Pancreas (tissue), 10 donors: ENCODE measurements around the gene RAVER2. TPM values are rescaled to one million over a fixed set of nuclear protein-coding genes. Genes with fewer than 3 reads are reported as not detected.
"Not testable (repeated sequence)": the region's sequence is repeated elsewhere in the genome, so short reads cannot be mapped to it uniquely, and the experiment has no call there.

Source experiments
- ATAC-seq, 4 donors: fragments of 200-7000 bp; cut with Tn5 transposase; one replicate each; pipeline versions ENCODE4 v1.8.0 to v1.9.1; 2020; ENCODE audit warnings: mild to moderate bottlenecking in 4 of 4, moderate library complexity in 4 of 4
- DNase-seq, 6 donors: peaks; one replicate each; pipeline ENCODE4 v3.0.0-alpha.2; 2020
- FAIRE-seq: peaks from 2 replicates; lab custom pipeline; 2012; peaks lifted over from hg19 to GRCh38; lab: Jason Lieb, UNC
- H3K27ac ChIP-seq, 4 donors: fragments of 200-600 bp; sonication (generic); 1 replicate in 3 of 4; 2 replicates in 1 of 4; pipeline versions ENCODE4 v1.5.0 to v1.8.0; 2020
- H3K27me3 ChIP-seq, 4 donors: fragments of 200-600 bp; one replicate each; pipeline ENCODE4 v1.8.0; 2021
- H3K36me3 ChIP-seq, 3 donors: fragments of 200-600 bp; sonication (generic) in 1 of 3; one replicate each; pipeline versions ENCODE4 v1.5.0 to v1.8.0; 2020 to 2021
- H3K4me1 ChIP-seq, 3 donors: fragments of 200-600 bp; one replicate each; pipeline ENCODE4 v1.8.0; 2021
- H3K4me3 ChIP-seq, 4 donors: fragments of 200-600 bp; sonication (generic) in 2 of 4; one replicate each; pipeline versions ENCODE4 v1.5.0 to v1.8.0; 2020 to 2021
- H3K9me3 ChIP-seq, 4 donors: fragments of 200-600 bp; one replicate each; pipeline ENCODE4 v1.8.0; 2021
- WGBS, 2 donors: extraction: QIAGEN DNeasy Blood & Tissue Kit; methylation state at CpG; one replicate each; pipeline ENCODE4 v1.1.7; 2013; 5-methylcytosine and 5-hydroxymethylcytosine counted together
- intact Hi-C, 3 donors: fragments of 100-400 bp; cut with DNase I; formaldehyde crosslinking; loops; one replicate each; pipeline versions ENCODE4 v1.11.1 to v1.14.2; 2022
- polyA plus RNA-seq, 2 donors: library from polyadenylated mRNA; stranded (reverse); fragments of 200-250 nt; gene quantifications; one replicate each; pipeline ENCODE4 v1.2.3, GENCODE V29; 2013
- total RNA-seq, 6 donors: library from RNA; stranded (reverse); fragmentation: NEBNext Ultra II Directional in 4 of 6; extraction: Animal tissue kit (Norgen Biotek cat#: 25700) in 4 of 6; gene quantifications; one replicate each; pipeline versions ENCODE4 v1.2.1 to v1.2.4, GENCODE V29; 2021 to 2023
- TF ChIP-seq, protein P1 (sequence below), 4 donors: fragments of 200-600 bp; sonication (generic) in 3 of 4; IDR thresholded peaks; one replicate each; pipeline versions ENCODE4 v1.5.0 to v1.8.0; 2021; ENCODE audit warnings: antibody characterized with exemption in 4 of 4
- donor health status: healthy with polysubstance abuse.
- donor health status: DM: no; HTN: no; CAD: no; lungs with moderate emphysema.
- donor health status: DM: no; HTN: no; CAD: no.
- donor health status: control.
- donor health status: control.
- donor health status: Bipolar disorder and iron deficiency.
- donor health status: DM: yes; HTN: yes; CAD: no.
- donor health status: DM: no; HTN: no; CAD: no.
- donor health status: DM: no; HTN: no; CAD: no.
- donor health status: DM: yes; HTN: yes; CAD: no.

RAVER2 gene
- total and polyA plus RNA-seq, 8 donors: 3.3 to 8.7 (median 5.0) TPM

DNA sequence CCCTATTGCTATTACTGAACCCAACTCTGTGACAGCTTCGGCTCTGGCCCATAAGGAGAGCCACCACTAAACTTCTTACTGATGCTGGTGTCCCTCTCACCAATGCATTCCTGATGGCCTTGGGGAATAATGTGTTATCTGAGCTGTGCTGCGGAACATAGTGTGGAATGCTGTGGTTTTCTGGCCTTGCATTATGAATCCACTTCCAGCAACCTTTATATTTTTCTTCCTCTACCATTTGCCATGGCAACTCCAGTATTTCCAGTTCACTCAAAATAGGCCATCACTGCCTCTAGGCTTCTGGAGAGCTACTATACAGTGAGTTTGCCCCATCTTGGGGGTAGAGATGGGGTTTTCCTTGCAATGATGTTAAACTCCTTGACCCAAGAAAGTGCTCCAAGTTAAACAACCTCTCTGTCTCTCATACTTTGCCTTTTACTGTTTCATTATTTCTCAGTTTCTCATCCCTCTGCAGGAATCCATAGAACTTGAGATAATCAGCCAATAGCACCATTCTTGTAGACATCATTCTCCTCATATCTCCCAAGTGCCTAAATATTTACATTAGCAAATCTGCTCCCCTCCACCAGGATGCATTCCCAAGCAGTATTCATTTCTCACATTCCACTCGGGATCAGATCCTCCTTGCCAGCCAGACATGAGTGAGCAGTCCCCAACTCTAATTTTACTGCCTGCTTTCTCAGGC lies 11.1 kb upstream of the RAVER2 start:
- ATAC-seq: no peak
- TF ChIP-seq, protein P1, sequence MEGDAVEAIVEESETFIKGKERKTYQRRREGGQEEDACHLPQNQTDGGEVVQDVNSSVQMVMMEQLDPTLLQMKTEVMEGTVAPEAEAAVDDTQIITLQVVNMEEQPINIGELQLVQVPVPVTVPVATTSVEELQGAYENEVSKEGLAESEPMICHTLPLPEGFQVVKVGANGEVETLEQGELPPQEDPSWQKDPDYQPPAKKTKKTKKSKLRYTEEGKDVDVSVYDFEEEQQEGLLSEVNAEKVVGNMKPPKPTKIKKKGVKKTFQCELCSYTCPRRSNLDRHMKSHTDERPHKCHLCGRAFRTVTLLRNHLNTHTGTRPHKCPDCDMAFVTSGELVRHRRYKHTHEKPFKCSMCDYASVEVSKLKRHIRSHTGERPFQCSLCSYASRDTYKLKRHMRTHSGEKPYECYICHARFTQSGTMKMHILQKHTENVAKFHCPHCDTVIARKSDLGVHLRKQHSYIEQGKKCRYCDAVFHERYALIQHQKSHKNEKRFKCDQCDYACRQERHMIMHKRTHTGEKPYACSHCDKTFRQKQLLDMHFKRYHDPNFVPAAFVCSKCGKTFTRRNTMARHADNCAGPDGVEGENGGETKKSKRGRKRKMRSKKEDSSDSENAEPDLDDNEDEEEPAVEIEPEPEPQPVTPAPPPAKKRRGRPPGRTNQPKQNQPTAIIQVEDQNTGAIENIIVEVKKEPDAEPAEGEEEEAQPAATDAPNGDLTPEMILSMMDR (IDR thresholded peaks at IDR 0.05): no peak
- Histone ChIP-seq H3K27me3 (no peaks in the 10 kb centered on the region), H3K27ac (no peak overlapping the region), H3K36me3 (no peaks in the 10 kb centered on the region), H3K4me3 (no peak overlapping the region), H3K9me3 (no peaks in the 10 kb centered on the region), H3K4me1 (no peaks in the 10 kb centered on the region)
- DNase-seq: no peak
- FAIRE-seq: no peak
- 79 to 84% methylated on average over 3 of the region's 3 CpGs for WGBS, 2 donors
- intact Hi-C loops: no loop called here

DNA sequence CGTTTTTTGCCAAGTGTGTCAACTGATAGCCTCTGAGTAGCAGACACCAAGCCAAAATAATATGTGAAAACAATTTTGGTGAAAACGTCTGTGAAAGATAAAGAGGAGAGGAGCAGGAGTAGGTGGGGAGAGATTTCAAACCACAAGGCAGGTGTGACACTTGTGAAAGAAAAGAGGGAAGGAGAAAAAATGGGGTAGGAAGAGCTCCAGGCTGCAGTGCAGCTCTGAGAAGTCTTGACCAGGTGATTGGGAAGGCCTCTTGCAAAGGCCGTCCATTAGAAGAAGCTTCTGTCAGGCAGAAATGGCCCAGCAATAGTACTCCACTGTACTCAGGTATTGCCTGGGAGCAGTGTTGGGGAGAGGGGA lies 10.6 kb upstream of the RAVER2 start:
- DNase-seq (no peak), FAIRE-seq (no peak), ATAC-seq (no peak)
- no peaks in the 10 kb centered on the region for H3K36me3 ChIP-seq
- H3K4me3 ChIP-seq: no peak overlapping the region
- TF ChIP-seq, protein P1 (IDR thresholded peaks at IDR 0.05): no peak
- H3K27me3 ChIP-seq: no peaks in the 10 kb centered on the region
- intact Hi-C loops: no loop called here
- no peaks in the 10 kb centered on the region for H3K9me3 ChIP-seq
- 61 to 62% methylated on average over 3 of the region's 3 CpGs for WGBS, 2 donors
- no peak overlapping the region for H3K27ac ChIP-seq
- no peaks in the 10 kb centered on the region for H3K4me1 ChIP-seq

DNA sequence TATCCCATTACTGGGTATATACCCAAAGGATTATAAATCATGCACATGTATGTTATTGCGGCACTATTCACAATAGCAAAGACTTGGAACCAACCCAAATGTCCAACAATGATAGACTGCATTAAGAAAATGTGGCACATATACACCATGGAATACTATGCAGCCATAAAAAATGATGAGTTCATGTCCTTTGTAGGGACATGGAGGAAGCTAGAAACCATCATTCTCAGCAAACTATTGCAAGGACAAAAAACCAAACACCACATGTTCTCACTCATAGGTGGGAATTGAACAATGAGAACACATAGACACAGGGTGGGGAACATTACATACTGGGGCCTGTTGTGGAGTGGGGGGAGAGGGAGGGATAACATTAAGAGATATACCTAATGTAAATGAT lies 4.2 kb upstream of the RAVER2 start:
- not testable (repeated sequence) for H3K4me3 ChIP-seq, DNase-seq, ATAC-seq, H3K9me3 ChIP-seq, H3K4me1 ChIP-seq, H3K36me3 ChIP-seq, H3K27ac ChIP-seq, H3K27me3 ChIP-seq, FAIRE-seq
- WGBS, 2 donors: 95 to 100% methylated on average over 1 of the region's 1 CpG
- intact Hi-C loops: loop anchor here in 1 of 3 donors (10.0 kb wide), 1 partner anchor 74 kb away; no protein-coding TSS in a partner anchor

DNA sequence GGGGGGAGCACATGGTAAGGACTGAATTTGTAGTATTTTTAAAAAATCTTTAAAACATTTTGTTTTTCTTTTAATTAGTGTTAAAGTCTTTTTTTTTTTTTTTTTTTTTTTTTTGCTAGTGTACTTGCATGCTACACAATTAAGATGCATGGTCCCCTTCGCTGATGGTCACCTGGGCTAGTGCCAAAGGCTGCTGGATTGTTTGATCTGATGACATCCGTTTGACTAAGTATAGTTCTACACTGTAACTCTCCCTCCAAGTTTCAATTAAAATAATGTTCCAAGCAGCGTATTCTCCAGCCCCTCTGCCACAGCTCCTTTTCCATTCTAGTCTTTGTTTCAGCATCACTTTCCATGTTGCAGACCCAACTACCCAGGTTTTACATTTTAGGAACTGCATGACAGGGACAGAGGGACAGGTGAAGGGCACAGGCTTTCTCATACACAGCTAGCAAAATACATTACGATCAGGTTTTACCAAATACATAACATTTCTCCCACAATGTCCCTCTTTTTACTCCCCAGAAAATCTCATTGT lies 852 bp upstream of the RAVER2 start:
- WGBS, 2 donors: 3 to 7% methylated on average over 4 of the region's 4 CpGs
- Histone ChIP-seq H3K27ac (peak overlapping the region in 3 of 4 donors; percentile 61 to 72 (median 66)), H3K9me3 (no peaks in the 10 kb centered on the region), H3K4me1 (peaks cover 0 to 4% (median 0%) of the 10 kb centered on the region in 3 donors), H3K4me3 (peak overlapping the region; percentile 54 to 95 (median 86)), H3K27me3 (no peaks in the 10 kb centered on the region), H3K36me3 (no peaks in the 10 kb centered on the region)
- intact Hi-C loops: loop anchor here in 1 of 3 donors (10.0 kb wide), 1 partner anchor 71 kb away; no protein-coding TSS in a partner anchor
- DNase-seq: peak in 2 of 6 donors; percentile 18 to 25
- no peak for ATAC-seq
- TF ChIP-seq, protein P1 (IDR thresholded peaks at IDR 0.05): no peak
- FAIRE-seq: no peak

DNA sequence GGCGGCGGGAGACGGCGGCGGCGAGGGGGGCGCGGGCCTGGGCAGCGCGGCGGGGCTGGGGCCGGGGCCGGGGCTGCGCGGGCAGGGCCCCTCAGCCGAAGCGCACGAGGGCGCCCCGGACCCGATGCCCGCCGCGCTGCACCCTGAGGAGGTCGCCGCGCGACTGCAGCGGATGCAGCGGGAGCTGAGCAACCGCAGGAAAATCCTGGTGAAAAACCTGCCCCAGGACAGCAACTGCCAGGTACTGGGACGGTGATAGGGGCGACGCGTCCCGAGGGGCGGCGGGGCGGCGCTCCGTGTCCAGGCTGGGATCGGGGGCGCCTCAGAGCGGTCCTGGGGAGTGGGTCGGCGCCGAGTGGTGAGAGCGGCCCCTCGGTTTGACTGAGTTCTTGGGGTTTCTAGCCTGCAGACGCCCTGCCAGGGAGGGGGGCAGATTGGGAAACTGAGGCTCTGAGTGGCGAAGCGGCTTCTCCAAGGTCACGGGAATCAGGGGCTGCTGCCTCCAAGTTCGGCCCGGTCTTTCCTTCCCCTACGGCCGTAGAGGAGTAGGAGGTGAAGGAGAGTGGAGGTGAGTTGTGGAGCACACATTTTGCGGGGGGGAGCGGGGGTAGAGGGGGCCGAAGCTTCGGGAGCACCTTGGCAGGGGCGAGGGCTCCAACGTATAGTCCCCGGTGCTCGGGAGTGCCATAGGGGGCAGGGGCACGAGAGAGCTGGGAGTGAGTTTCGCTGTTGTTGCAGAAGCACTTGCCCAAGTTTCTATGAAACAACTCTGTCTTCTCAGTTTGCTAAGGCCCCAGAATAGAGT lies 508 bp downstream of the RAVER2 start:
- TF ChIP-seq, protein P1 (IDR thresholded peaks at IDR 0.05): no peak
- Histone ChIP-seq H3K27me3 (no peaks in the 10 kb centered on the region), H3K4me1 (peaks cover 0 to 4% (median 0%) of the 10 kb centered on the region in 3 donors), H3K4me3 (peak overlapping the region; percentile 40 to 95 (median 86)), H3K9me3 (no peaks in the 10 kb centered on the region), H3K36me3 (no peaks in the 10 kb centered on the region), H3K27ac (peak overlapping the region; percentile 66 to 74 (median 70))
- peak in 4 of 6 donors; percentile 7 to 60 (median 33) for DNase-seq
- no peak for FAIRE-seq
- ATAC-seq: peak; percentile 17 to 65 (median 52)
- intact Hi-C loops: loop anchor here in 1 of 3 donors (10.0 kb wide), 1 partner anchor 69 kb away; no protein-coding TSS in a partner anchor
- WGBS, 2 donors: 1% methylated on average over 43 to 67 of the region's 67 CpGs
